Measurements from ENCODE around the gene FXR2.
"Not testable (repeated sequence)": the region's sequence is repeated elsewhere in the genome, so short reads cannot be mapped to it uniquely, and the experiment has no call there.

FXR2 gene

GRCh38 chr17:7644775-7645174 is 30.1 kb upstream of the FXR2 start:
- in situ Hi-C loops (cut with HindIII; ENCODE audit: low pct_ligation_motif_present, low sequenced_read_pairs): no loop called here
- no peak overlapping the region for H3K4me3 ChIP-seq (ENCODE audit: low read depth, low read length)
- no peak overlapping the region for H3K27ac ChIP-seq
- H3K36me3 ChIP-seq (replicated peaks): no peaks in the 10 kb centered on the region
- DNase-seq: no peak
- H3K27me3 ChIP-seq (replicated peaks): no peaks in the 10 kb centered on the region
- TF ChIP-seq CTCF (IDR thresholded peaks at IDR 0.05; ENCODE audit: low read depth, low read length, missing control alignments): no peak

GRCh38 chr17:7641635-7642034 is 26.9 kb upstream of the FXR2 start:
- not testable (repeated sequence) for H3K27me3 ChIP-seq (replicated peaks)

GRCh38 chr17:7640783-7641182 is 26.1 kb upstream of the FXR2 start:
- Histone ChIP-seq H3K36me3 (replicated peaks) (no peaks in the 10 kb centered on the region), H3K27ac (no peak overlapping the region), H3K4me3 (ENCODE audit: low read depth, low read length) (no peak overlapping the region), H3K27me3 (replicated peaks) (no peaks in the 10 kb centered on the region)
- in situ Hi-C loops (cut with HindIII; ENCODE audit: low pct_ligation_motif_present, low sequenced_read_pairs): no loop called here
- DNase-seq: no peak
- TF ChIP-seq CTCF (IDR thresholded peaks at IDR 0.05; ENCODE audit: low read depth, low read length, missing control alignments): no peak

More at GRCh38 chr17:7641635-7642034, 26.9 kb upstream of the FXR2 start:
- H3K27ac ChIP-seq; H3K36me3 ChIP-seq (replicated peaks); in situ Hi-C loops (cut with HindIII; ENCODE audit: low pct_ligation_motif_present, low sequenced_read_pairs); DNase-seq; H3K4me3 ChIP-seq (ENCODE audit: low read depth, low read length): not testable (repeated sequence)

GRCh38 chr17:7636163-7636562 is 21.5 kb upstream of the FXR2 start:
- Histone ChIP-seq H3K27me3 (replicated peaks) (no peaks in the 10 kb centered on the region), H3K36me3 (replicated peaks) (no peaks in the 10 kb centered on the region), H3K27ac (no peak overlapping the region), H3K4me3 (ENCODE audit: low read depth, low read length) (no peak overlapping the region)
- no peak for DNase-seq
- in situ Hi-C loops (cut with HindIII; ENCODE audit: low pct_ligation_motif_present, low sequenced_read_pairs): no loop called here
- TF ChIP-seq CTCF (IDR thresholded peaks at IDR 0.05; ENCODE audit: low read depth, low read length, missing control alignments): no peak

GRCh38 chr17:7634384-7634783 is 19.7 kb upstream of the FXR2 start:
- Histone ChIP-seq H3K27ac (no peak overlapping the region), H3K36me3 (replicated peaks) (no peaks in the 10 kb centered on the region), H3K4me3 (ENCODE audit: low read depth, low read length) (no peak overlapping the region), H3K27me3 (replicated peaks) (no peaks in the 10 kb centered on the region)
- DNase-seq: peak; percentile 25
- in situ Hi-C loops (cut with HindIII; ENCODE audit: low pct_ligation_motif_present, low sequenced_read_pairs): no loop called here
- peak; percentile 84 for TF ChIP-seq CTCF (IDR thresholded peaks at IDR 0.05; ENCODE audit: low read depth, low read length, missing control alignments)

- in situ Hi-C loops (cut with HindIII; ENCODE audit: low pct_ligation_motif_present, low sequenced_read_pairs): no loop called here
- no peaks in the 10 kb centered on the region for H3K36me3 ChIP-seq (replicated peaks)
Observed at GRCh38 chr17:7633093-7633492, 18.4 kb upstream of the FXR2 start.

More at GRCh38 chr17:7633093-7633492, 18.4 kb upstream of the FXR2 start:
- no peak for DNase-seq
- H3K4me3 ChIP-seq (ENCODE audit: low read depth, low read length): no peak overlapping the region
- H3K27ac ChIP-seq: no peak overlapping the region
- peak; percentile 17 for TF ChIP-seq CTCF (IDR thresholded peaks at IDR 0.05; ENCODE audit: low read depth, low read length, missing control alignments)
- H3K27me3 ChIP-seq (replicated peaks): no peaks in the 10 kb centered on the region
